ENCODE results near the gene SLC7A4.

Gene SLC7A4

DNA sequence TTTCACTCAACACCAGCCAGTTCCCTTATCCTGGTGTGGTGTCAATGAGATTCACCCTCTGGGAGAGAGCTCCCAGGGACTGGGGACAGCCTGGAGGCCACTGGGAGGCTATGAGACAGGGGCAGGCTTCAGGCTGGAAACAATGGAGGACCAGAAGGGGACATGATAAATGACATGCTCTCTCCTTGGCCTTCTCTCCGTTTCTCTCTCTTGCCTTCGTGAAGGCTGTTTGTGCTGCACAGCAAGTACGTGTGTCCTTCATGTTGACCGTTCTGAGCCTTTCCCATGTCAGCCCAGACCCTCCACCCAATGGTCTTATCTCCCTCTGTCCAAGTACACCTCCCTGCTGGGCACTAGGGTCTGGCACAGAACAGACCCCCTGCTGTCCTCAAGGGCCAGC lies 51.8 kb downstream of the SLC7A4 start:
- no peak for DNase-seq

DNA sequence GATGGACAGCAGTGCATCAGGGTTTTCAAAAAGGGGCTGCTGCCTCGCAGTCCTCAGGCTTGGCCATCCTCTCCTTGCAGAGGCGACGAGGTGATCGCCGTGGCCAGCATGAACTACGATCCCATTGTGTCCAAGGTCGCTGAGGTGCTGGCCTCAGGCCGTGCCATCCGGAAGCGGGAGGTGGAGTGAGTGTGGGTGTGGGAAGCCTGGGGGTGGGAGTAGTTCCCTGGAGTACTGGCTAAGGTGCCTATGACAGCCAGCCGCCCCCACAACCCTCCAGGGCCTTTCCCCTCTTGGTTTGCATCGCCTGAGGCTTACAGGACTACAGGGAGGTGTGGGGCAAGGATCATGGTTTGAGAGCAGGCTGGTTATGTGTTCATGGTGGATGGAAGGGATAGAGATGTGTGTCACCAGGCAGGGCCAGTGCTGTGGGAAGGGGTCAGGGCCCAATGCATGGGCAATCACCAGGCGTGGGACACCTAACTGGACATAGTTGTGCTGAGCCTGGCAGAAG lies 52.4 kb downstream of the SLC7A4 start:
- DNase-seq = no peak

DNA sequence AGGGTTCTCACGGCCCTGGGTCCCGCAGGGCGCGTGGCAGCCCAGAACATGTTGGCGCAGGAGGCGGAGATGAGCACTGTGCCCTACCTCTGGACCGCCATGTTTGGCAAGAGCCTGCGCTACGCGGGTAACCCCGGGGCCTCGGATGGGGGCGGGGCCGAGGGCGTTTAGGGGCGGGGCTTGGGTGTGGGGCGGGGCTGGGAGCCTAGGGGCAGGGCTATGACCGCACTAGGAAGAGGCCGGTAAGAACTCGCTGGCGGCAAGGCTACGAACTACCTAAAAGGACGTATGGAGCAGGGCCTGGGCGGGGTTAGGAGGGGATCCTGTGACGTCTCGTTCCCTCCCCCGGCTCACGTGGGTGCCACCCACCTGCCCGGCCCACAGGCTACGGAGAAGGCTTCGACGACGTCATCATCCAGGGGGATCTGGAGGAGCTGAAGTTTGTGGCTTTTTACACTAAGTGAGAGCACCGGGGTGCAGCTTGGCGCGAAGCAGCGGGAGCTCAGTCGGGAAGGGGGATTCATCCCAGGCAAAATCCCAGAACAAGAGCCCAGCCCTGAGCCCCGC lies 53.0 kb downstream of the SLC7A4 start:
- peak; percentile 33 for DNase-seq

Measured in activated gamma-delta T cell treated with Interleukin-2 at 50 U/mL for 16 hours (primary cell).